Activated CD4-positive, alpha-beta T cell treated with anti-CD3 and anti-CD28 coated beads, Interleukin-2, amount 50 U/mL, for 16 hours (primary cell): ENCODE data around the gene PRRC2A.

Source experiments
- DNase-seq: peaks from one replicate; pipeline ENCODE4 v3.0.0-alpha.2; 2020

PRRC2A gene

GRCh38 chr6:31626952-31627351 lies 6.4 kb downstream of the PRRC2A start:
- no peak for DNase-seq

GRCh38 chr6:31627690-31628287 lies 7.3 kb downstream of the PRRC2A start:
- no peak for DNase-seq

- no peak for DNase-seq
Measured at GRCh38 chr6:31629014-31629413, 8.5 kb downstream of the PRRC2A start.

DNA sequence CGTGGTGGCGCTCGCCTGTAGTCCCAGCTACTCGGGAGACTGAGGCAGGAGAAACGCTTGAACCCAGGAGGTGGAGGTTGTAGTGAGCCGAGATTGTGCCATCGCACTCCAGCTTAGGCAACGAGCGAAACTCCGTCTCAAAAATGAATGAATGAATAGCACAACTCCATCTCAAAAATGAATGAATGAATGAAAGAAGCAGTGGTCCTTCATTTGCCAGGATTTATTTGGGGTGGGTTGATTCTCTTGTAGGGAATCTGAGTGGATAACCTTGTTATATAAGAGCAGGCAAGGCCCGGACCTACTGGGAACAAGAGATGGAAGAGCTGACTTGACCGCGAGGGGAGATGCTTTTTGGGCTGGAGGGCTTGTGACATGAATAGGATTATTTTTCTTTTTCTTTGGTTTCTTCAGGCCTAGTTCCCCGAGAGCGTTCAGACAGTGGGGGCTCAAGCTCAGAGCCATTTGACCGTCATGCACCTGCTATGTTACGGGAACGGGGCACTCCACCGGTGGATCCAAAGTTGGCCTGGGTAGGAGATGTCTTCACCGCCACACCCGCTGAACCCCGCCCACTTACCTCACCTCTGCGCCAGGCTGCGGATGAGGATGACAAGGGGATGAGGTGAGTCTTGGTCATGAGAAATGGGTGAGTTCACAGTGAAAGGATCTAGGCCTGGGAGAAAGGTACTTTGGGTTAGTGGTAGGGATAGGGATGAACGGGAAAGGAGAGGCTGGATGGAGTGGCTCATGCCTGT lies 9.8 kb downstream of the PRRC2A start:
- no peak for DNase-seq

DNA sequence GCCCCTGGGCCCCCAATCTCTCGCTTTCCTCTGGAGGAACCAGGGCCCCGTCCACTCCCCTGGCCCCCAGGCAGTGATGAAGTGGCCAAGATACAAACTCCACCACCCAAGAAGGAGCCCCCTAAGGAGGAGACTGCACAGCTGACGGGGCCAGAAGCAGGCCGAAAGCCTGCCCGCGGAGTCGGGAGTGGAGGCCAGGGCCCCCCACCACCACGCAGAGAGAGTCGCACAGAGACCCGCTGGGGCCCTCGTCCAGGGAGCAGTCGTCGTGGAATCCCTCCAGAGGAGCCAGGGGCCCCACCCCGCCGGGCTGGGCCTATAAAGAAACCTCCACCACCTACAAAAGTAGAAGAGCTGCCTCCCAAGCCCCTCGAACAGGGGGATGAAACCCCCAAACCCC lies 10.7 kb downstream of the PRRC2A start:
- DNase-seq = no peak

DNA sequence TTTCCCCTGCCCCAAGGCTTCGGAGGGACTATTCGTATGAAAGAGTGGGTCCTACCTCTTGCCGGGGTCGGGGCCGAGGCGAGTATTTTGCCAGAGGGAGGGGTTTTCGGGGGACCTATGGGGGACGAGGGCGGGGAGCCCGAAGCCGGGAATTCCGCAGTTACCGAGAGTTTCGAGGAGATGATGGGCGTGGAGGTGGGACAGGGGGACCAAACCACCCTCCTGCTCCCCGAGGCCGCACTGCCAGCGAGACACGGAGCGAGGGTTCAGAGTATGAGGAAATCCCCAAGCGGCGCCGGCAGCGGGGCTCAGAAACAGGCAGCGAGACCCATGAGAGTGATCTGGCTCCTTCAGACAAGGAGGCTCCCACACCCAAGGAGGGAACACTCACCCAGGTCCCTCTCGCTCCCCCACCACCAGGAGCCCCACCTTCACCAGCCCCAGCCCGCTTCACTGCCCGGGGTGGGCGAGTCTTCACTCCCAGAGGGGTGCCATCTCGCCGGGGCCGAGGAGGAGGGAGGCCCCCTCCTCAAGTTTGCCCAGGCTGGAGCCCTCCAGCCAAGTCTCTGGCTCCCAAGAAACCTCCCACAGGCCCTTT lies 11.3 kb downstream of the PRRC2A start:
- DNase-seq = no peak

DNA sequence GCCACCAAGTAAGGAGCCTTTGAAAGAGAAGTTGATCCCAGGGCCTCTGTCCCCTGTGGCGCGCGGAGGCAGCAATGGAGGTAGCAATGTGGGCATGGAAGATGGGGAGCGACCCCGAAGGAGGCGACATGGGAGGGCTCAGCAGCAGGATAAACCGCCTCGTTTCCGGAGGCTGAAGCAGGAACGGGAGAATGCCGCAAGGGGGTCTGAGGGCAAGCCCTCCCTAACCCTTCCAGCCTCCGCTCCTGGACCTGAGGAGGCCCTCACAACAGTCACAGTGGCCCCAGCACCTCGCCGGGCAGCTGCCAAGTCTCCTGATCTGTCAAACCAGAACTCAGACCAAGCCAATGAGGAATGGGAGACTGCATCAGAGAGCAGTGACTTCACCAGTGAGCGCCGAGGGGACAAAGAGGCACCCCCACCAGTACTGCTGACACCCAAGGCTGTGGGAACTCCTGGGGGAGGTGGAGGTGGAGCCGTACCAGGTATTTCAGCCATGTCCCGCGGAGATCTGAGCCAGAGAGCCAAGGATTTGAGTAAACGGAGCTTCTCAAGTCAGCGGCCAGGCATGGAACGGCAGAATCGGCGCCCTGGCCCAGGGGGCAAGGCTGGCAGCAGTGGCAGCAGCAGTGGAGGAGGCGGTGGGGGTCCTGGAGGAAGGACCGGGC lies 11.9 kb downstream of the PRRC2A start:
- DNase-seq = no peak

- no peak for DNase-seq
Measured at GRCh38 chr6:31633447-31633846, 12.9 kb downstream of the PRRC2A start.

DNA sequence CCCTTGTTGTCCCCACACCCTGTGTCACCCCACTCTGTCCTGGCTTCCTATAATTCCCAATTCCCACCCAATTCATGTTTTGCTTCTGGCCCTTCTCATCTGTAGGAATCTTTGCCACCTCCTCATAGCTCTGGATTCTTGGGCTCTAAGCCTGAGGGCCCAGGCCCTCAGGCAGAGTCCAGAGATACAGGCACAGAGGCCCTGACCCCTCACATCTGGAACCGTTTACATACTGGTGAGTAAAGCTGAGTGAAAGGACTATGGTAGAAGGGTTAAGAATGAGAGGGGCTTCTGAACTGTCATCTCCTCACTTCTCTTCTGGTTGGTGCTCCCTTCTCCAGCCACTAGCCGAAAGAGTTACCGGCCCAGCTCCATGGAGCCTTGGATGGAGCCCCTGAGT lies 13.6 kb downstream of the PRRC2A start:
- no peak for DNase-seq

- DNase-seq = no peak
Measured at GRCh38 chr6:31634969-31635575, 14.6 kb downstream of the PRRC2A start.

- no peak for DNase-seq
Measured at GRCh38 chr6:31636698-31637596, 16.4 kb downstream of the PRRC2A start.

- DNase-seq = no peak
Measured at GRCh38 chr6:31639043-31639442, 18.5 kb downstream of the PRRC2A start.

GRCh38 chr6:31639449-31639861 lies 18.9 kb downstream of the PRRC2A start:
- DNase-seq = no peak

DNA sequence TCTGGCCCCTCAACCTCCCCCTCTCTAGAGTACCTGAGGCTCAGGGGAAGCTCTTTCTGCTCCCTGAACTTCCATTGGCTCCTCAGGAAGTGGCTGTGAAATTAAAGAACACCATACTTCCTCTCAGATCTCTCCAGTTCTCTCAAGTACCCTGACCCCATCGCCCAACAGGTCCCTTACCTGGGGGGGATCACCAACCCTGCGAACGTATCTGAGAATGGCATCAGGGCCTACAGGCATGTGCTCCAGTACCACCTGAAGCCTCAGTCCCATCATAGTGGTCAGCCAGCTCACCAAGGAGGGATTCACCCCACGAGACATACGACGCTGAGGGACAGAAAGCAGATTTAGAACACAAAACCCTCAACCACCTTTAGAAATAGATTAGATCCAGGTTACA lies 20.1 kb downstream of the PRRC2A start:
- DNase-seq = no peak

- DNase-seq = no peak
Measured at GRCh38 chr6:31641370-31641769, 20.9 kb downstream of the PRRC2A start.

- DNase-seq = no peak
Measured at GRCh38 chr6:31642798-31643570, 22.5 kb downstream of the PRRC2A start.

- DNase-seq = no peak
Measured at GRCh38 chr6:31643818-31644454, 23.4 kb downstream of the PRRC2A start.

DNA sequence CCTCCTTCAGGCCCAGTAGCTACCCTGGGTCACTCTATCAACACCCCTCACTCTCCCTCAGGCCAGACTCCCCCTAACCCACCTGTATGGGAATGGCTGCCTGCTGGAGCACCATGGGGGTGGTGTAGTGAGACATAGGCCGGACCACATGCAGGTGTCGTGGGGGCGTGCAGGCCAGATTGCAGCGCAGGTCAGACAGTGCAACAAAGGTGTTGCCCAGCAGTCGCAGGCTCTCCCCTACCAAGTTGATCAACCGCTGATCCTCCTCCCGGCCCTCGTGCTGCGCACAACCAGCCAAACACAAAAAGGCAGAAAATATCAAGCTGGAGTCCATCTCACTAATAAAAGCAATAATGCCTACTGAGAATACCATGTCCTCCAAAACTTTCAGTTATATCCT lies 24.8 kb downstream of the PRRC2A start:
- DNase-seq = no peak

GRCh38 chr6:31651602-31652191 lies 31.2 kb downstream of the PRRC2A start:
- peak; percentile 73 for DNase-seq

GRCh38 chr6:31652925-31653724 lies 32.6 kb downstream of the PRRC2A start:
- DNase-seq = peak; percentile 92
